Measurements from ENCODE around the gene RPRD1B.

DNA sequence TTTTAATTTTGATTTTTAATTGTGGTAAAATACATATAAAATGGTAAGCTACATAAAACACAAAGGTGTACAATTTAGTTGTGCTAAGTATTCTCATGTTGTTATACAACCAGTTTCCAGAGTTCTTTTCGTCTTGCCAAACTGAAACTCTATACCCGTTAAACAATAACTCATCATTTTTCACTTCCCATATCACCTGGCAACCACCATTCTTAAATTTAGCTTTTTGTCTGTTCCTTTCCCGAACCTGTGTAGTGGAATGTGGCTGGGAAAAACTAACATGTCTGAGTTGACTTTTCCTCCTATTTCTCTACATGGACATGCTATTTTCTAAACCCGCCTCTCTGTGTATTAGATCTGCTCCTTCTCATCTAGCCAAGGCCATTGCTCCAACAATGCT, 27.6 kb downstream of the RPRD1B start:
- TF ChIP-seq POLR2A (IDR thresholded peaks at IDR 0.05) (no peak), POLR2AphosphoS5 (IDR thresholded peaks at IDR 0.05) (no peak)
- TF ChIP-seq, protein P1, sequence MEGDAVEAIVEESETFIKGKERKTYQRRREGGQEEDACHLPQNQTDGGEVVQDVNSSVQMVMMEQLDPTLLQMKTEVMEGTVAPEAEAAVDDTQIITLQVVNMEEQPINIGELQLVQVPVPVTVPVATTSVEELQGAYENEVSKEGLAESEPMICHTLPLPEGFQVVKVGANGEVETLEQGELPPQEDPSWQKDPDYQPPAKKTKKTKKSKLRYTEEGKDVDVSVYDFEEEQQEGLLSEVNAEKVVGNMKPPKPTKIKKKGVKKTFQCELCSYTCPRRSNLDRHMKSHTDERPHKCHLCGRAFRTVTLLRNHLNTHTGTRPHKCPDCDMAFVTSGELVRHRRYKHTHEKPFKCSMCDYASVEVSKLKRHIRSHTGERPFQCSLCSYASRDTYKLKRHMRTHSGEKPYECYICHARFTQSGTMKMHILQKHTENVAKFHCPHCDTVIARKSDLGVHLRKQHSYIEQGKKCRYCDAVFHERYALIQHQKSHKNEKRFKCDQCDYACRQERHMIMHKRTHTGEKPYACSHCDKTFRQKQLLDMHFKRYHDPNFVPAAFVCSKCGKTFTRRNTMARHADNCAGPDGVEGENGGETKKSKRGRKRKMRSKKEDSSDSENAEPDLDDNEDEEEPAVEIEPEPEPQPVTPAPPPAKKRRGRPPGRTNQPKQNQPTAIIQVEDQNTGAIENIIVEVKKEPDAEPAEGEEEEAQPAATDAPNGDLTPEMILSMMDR (IDR thresholded peaks at IDR 0.05), result no peak
